KBM-7 (cell line): ENCODE data around the gene TMEM98.
A peak's percentile ranks its signal among the peaks of the same experiment; 100 is the strongest.
"Not testable (repeated sequence)": the region's sequence is repeated elsewhere in the genome, so short reads cannot be mapped to it uniquely, and the experiment has no call there.

Experiments used
- DNase-seq: peaks from one replicate; pipeline ENCODE4 v3.0.0-alpha.2; 2015
- in situ Hi-C: fragments of 300-500 bp; cut with MboI; formaldehyde crosslinking; loops from 2 replicates; pipeline ENCODE4 v1.14.3; 2020; ENCODE audit warnings: low sequenced_read_pairs, low pct_unique_long_range_greater_than_20kb, mixed read lengths

Gene TMEM98

DNA sequence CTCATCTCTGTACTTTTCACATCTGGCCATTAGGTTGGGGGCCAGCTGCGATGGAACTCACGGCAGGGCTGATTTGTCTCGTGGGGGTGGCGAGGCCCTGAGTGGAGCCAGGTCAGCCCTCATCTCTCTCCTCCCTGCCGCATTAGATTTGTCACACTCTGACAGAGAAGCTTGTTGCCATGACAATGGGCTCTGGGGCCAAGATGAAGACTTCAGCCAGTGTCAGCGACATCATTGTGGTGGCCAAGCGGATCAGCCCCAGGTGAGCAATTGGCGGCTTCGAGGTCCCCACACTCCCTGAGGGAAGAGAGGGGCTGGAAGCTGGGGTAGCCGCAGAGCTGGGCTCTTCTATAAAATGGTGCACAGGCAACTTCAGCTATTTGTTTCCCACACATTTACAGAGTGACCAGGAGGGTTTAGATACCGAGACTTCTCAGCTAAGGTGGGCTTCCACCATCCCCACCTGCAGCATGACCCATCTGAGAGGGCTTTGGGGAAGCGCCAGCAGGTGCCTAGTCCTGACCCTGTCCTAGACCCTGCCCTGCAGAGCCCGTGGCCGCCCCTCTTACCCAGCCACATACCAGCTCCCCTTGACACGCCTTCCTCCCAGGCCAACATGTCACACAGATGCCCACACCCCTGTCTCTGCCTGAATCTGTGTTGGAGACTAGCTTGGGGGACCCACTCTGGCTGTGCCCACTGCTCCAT lies 8.4 kb downstream of the TMEM98 start:
- in situ Hi-C loops = no loop called here
- no peak for DNase-seq

DNA sequence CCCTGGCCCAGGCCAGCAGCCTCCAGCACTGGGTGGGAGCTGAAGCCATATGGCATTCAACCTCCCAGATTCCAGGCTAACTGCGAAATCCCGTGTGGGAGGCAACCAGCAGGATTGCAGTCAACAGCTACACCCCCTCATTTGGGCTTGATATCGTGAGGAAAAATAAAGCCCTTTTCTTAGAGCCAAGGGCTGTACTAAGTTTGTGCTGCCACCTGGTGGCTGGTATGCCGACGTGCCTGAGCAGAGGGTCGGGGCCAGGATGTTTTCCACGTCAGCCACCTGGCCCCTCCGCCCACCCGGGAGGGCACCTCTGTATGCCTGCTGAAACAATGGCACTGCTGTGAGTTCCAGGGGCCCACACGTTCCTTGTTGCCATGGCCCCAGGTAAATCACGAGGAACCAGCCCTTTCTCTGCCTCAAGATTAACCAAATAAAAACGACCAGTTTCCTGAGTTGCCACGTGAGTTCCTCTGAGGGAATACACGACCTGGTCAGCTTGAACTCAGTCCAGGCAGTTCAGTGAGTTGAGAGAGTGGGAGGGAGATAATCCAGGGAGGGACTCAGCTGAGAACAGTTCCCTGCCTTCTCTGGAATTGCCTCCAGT lies 9.0 kb downstream of the TMEM98 start:
- peak; percentile 66 for DNase-seq
- in situ Hi-C loops = no loop called here

DNA sequence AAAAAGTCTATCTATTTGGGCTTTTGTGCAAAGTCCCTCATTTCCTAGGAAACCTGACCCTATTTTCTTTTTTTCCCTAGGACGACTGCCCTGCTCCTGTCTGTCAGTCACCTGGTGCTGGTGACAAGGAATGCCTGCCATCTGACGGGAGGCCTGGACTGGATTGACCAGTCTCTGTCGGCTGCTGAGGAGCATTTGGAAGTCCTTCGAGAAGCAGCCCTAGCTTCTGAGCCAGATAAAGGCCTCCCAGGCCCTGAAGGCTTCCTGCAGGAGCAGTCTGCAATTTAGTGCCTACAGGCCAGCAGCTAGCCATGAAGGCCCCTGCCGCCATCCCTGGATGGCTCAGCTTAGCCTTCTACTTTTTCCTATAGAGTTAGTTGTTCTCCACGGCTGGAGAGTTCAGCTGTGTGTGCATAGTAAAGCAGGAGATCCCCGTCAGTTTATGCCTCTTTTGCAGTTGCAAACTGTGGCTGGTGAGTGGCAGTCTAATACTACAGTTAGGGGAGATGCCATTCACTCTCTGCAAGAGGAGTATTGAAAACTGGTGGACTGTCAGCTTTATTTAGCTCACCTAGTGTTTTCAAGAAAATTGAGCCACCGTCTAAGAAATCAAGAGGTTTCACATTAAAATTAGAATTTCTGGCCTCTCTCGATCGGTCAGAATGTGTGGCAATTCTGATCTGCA lies 12.9 kb downstream of the TMEM98 start:
- DNase-seq = no peak
- in situ Hi-C loops = no loop called here

DNA sequence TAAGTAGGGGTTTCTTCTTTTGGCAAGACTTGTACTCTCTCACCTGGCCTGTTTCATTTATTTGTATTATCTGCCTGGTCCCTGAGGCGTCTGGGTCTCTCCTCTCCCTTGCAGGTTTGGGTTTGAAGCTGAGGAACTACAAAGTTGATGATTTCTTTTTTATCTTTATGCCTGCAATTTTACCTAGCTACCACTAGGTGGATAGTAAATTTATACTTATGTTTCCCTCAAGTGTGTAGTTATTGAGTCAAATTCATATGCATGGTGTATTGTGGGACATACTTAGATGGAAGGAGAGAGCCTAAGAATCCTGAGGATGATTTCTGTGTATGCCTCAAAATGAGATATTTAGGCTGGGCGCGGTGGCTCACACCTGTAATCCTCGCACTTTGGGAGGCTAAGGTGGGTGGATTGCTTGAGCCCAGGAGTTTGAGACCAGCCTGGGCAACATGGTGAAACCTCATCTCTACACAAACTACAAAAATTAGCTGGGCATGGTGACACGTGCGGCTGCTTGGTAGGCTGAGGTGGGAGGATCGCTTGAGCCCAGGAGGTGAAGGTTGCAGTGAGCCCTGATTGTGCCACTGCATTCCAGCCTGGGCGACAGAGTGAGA lies 13.6 kb downstream of the TMEM98 start:
- no peak for DNase-seq
- in situ Hi-C loops = no loop called here

DNA sequence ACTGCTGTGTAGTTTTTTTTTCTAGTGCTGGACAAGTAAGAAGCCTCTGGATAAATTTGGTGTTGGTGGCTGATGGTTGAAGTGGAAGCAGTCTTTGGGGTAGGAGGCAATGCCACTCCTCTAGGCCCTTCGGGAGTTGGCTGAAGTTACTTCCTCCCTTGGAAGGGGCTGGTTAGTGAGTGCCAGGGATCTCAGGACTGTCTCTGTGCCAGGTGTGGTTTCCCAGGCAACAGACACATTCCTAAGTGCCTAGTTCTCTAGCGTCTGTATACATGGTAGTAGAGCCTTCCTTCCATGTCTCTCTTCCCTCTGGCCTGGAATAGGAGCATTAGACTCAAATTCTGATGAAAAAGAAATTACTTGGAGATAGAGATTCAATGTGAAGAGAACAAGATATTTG lies 15.3 kb downstream of the TMEM98 start:
- in situ Hi-C loops = no loop called here
- DNase-seq = no peak

DNA sequence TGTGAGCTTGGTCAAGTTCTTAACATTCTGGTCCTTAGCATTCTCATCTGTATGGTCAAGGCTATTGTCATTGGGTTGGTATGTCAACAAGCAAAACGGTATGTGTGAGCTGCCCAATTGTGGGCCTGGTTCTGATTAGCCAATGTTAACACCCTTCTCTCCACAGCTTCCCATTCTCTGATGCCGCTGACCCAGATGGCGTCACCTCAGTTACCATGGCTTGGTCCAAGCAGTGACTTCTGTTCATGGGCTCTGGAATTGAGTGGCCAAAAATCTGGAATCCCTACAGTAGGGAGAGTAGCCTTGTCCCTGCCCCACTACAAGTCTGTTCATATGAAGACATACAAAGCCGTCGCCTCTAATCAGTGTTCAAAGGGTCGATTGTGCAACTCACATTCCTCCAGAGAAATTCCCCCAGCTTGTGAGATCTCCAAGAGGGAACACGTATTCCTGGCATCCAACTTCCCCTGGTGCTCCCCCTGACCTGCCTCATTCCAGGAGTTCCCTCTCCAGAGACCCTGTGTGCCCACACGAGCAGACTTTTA lies 15.8 kb downstream of the TMEM98 start:
- in situ Hi-C loops = no loop called here
- DNase-seq = no peak

DNA sequence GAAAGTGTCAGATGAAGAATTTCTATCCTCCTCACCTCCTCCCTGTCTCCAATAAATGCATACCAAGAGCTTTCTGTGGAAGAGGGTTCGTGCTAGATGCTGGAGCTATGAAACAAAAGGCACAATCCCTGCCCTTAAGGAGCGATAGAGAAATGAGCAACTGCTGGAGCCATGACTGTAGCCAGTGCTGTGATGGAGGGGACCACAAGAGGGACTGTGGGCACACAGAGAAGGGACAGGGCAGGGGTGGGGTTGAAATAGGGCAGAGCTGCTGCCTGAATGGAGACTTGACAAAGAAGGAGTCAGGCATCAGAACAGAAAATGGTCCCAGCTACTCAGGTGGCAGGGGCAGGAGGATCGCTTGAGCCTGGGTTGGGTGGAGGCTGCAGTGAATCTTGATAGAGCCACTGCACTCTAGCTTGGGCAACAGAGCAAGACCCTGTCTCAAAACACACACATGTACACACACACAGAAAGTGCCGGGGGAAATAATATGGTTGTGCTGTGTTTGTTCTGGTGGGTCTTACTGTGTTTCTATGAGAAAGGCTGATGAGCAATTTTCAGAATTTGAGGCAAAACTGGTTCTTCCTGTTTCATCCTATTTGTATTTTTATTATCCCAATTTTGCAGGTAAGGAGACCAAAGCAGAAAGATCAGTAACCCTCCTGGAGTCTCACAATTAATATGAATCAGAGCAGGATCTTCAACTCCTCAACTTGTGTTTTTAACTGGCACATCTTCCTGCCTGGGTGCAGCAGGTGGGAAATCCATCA lies 16.5 kb downstream of the TMEM98 start:
- DNase-seq = no peak
- in situ Hi-C loops = no loop called here

DNA sequence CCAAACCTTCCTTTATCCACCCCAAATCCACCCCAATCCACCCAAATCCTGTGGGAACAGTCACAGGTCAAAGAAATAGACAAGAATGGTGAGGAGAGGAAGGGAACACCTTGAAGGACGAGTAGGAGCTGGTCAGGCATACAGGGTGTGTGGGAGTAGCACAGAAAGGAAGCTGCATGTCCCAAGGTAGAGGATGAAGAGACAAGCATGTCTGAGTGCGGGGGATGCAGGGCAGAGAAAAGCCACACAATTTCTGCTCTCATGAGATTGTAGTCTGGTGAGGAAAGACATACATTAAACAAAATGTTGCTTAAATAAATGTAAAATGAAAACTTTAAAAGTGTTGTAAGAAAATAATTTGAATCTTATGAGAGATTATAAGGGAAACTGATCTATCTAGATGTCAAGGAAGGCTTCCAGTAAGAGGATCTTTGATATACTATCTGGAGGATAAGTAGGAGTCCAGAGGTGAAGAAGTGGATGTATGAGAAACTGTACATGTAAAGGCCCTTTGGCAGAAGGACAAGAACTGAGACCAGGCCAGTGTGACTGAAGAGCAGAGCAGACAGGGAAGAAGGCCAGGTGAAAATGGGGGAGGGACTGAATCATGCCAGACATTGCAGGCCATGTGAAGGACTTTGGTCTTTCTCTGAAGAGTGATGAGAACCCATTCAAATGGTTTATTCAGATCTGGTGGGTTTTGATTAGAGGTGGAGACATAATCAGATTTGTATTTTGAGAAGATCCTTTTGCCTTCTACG lies 18.6 kb downstream of the TMEM98 start:
- no peak for DNase-seq
- in situ Hi-C loops = no loop called here

DNA sequence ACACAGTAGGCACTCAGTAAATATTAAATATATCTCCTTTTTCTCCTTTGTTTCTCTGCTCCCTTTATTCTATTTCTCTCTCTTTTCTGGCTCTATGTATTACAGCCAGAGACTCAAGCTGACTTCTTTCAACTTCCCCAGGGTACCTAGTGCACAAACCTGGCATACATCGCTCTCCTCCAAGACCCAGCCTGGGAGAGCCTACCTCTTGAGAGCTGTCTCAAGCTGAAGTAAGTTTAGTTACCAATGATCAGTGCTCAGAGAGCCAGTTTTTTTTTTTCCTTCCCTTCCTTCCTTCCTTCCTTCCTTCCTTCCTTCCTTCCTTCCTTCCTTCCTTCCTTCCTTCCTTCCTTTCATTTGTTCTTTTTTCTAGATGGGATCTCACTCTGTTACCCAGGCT lies 19.8 kb downstream of the TMEM98 start:
- DNase-seq = no peak
- in situ Hi-C loops = no loop called here

DNA sequence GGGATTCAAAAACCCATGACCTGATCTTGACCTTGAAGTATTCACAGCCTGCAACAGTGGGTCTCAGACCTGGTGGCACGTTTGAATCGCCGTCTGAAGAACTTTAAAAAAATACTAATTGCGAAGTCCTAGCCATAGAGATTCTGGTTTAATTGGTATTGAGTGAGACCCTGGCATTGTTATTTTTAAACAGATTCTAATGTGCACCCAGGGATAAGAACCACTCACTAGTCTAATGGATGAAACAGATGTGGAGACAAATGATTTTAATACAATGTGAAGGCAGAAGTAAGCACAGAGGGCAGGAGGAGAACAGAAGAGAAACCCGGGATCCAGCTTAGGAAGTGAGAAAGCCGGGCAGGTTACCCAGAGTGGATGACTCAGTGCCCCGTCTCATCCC lies 21.2 kb downstream of the TMEM98 start:
- in situ Hi-C loops = no loop called here
- no peak for DNase-seq

DNA sequence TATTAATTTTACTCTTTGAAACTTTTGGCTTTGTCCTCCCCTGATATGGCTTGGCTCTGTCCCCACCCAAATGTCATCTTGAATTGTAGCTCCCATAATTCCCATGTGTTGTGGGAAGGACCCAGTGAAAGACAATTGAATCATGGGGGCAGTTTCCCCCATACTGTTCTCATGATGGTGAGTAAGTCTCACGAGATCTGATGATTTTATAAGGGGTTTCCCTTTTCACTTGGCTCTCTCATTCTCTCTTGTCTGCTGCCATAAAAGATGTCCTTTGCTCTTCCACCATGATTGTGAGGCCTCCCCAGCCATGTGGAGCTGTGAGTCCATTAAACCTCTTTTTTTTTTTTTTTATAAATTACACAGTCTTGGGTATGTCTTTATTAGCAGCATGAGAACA lies 24.5 kb downstream of the TMEM98 start:
- in situ Hi-C loops, DNase-seq: not testable (repeated sequence)

DNA sequence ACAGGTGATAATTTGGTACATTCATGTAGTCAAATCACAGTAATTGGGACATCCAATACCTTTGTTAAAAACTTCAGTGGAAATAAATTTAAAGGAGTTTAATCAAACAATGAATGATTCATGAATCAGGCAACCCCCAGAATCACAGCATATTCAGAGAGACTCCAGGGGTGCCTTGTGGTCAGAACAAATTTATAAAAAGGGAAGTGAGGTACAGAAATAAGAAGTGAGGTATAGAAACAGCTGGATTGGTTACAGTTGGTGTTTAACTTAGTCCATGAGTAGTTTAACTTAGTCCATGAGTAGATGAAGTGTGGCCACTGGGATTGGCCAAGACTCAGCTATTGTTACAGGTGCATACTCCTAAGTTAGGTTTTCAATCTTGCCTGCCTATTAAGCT lies 25.1 kb downstream of the TMEM98 start:
- no peak for DNase-seq
- in situ Hi-C loops = no loop called here

DNA sequence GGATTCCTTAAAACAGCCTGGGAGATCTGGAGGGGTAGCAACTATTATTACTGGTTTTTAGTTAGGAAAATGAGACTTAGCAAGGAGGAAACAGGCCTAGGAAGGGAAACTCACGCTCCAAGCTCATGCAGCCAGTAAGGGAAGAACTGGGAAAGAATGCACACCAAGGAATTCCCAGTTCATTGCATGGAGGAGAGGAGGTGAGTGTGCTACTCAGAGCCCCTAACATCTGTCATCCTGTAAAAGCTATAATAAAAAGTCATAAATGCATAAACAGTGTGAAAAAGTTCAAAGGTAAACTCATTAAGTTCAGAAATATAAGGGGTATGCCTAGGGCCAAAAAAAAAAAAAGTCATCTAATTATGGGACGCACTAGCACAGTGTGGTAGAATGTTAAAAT lies 25.9 kb downstream of the TMEM98 start:
- no peak for DNase-seq
- in situ Hi-C loops = no loop called here

DNA sequence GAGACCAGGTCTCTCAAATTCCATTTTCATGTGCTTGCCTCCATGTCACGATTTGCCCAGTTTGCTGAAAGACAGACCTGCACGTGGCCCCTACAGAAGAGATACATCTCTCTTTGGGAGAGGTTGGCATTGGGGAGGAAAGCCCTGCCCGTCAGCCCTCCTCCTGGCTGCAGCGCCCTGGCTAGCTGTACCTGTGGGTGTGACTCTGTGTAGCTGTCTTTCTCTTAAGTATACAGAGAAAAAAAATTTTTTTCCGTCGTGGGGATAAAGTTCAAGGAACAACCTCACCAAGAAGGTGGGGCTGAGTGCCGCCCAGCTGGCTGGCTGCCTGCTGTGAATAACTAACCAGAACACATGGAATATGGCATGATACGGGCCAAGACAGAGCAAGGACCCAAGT lies 26.5 kb downstream of the TMEM98 start:
- in situ Hi-C loops = no loop called here
- DNase-seq = no peak

DNA sequence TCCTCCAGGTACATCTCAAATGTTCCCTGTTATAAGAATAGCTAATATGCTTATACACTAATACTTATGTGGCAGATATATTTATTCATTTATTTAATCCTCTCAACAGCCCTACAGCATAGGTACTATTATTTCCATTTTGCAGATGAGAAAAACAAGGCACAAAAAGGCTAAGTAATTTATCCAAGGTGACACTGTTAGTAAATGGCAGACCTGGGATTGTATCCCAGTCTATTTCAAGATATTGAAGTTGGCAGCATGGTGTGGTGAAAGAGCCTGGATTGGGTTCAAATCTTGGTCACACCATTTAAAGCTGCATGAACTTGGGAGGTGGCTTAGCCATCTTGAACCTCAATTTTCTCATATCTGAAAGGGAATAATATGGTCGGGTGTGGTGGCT lies 27.2 kb downstream of the TMEM98 start:
- no peak for DNase-seq
- in situ Hi-C loops = no loop called here

DNA sequence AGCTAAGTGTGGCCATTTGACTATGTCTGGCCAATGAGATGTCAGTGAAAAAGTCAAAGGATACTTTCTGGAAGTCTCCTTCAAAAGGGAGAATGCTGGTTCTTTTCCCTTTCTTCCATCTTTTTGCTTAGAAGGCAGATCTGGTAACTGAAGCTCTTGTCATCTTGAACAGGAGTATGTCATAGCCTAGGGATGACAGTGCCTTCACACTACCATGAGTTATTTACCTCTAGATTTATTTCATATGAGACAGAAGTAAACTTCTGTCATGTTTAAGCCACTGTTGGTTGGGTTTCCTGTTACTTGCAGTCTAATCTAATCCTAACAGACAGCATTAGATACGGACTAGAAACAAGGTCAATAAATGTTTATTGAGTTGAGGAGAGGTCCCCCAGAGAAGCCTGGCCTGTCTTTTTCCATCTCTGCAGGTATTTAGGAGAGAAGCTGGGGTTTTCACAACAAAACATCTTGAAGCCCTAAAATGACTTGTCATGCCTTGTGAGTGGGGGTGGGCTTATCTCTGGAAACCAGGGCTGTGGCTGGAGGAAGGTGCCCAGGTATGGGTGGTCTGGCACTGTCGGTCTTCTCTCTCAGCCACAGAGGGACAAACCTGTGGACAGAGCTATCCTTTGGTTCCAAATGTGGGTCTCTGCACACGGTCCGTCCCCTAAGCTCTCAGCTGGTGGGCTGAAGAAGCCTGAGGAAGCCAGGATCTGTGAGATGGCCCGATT lies 28.5 kb downstream of the TMEM98 start:
- in situ Hi-C loops = no loop called here
- no peak for DNase-seq

DNA sequence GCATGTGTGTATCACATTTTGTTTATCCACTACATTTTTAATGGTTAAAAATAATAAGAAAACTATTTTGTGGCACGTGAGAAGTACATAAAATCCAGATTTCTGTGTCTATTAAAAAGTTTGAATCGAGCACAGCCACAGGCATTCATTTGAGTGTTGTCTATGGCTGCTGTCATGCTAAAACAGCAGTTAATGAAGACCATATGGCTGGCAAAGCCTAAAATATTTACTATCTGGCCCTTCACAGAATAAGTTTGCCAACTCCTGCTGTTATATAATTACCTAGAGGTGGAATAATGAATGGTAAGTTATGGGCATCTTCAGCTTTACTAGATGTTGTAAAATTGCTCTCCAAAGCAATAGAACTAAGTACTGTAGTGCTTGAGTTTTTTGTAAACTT lies 30.5 kb downstream of the TMEM98 start:
- in situ Hi-C loops = no loop called here
- no peak for DNase-seq

DNA sequence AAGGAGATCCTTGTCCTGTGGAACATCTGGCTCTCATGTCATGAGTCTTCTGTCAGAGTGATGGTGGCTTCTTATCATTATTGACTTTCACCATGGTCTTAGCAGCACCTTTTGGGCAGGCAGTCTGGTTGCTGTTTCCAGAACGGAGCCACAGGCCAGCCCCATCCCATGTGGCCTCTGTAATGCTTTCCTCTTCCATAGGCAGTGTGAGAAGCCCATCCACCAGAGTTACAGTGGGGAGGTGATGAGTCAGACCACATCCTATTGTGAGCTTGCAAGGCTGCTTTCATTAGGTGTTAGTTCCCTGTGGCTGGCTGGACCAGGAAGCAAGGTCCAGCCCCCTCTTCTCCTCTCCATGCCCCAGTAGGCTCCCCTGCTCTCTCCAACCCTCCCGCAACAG lies 32.9 kb downstream of the TMEM98 start:
- no peak for DNase-seq
- in situ Hi-C loops = no loop called here
